Measurements from ENCODE around the gene OTUD5. TPM values are rescaled to one million over a fixed set of nuclear protein-coding genes. Genes with fewer than 3 reads are reported as not detected.

Gene OTUD5
- total RNA-seq, 1 donor, result 28.5 TPM

GRCh38 chrX:48897625-48898306 lies 59.6 kb downstream of the OTUD5 start, which contains the start of the genes PQBP1 and TIMM17B:
PQBP1 (plus strand) TSS chrX:48897930; CDS start chrX:48898510, 580 bp downstream.
TIMM17B (minus strand) TSS chrX:48897768; CDS start chrX:48897749, 19 bp downstream.
- DNase-seq (ENCODE audit: low read depth), result peak; percentile 96
- TF ChIP-seq CTCF (IDR thresholded peaks at IDR 0.05; ENCODE audit: insufficient read depth, low read depth, low read length), result no peak
- H3K4me3 ChIP-seq (ENCODE audit: low read depth, low read length), result peak within 1 kb of the TSS; percentile 79

- peak overlapping the region; percentile 79 for H3K4me3 ChIP-seq (ENCODE audit: low read depth, low read length)
- DNase-seq (ENCODE audit: low read depth), result peak; percentile 75
- no peak for TF ChIP-seq CTCF (IDR thresholded peaks at IDR 0.05; ENCODE audit: insufficient read depth, low read depth, low read length)
Observed at GRCh38 chrX:48897157-48897624, 60.2 kb downstream of the OTUD5 start.

- no peak for TF ChIP-seq CTCF (IDR thresholded peaks at IDR 0.05; ENCODE audit: insufficient read depth, low read depth, low read length)
- no peak for DNase-seq (ENCODE audit: low read depth)
- peak overlapping the region; percentile 79 for H3K4me3 ChIP-seq (ENCODE audit: low read depth, low read length)
Observed at GRCh38 chrX:48896611-48897011, 60.8 kb downstream of the OTUD5 start.

GRCh38 chrX:48894891-48895290 lies 62.5 kb downstream of the OTUD5 start:
- TF ChIP-seq CTCF (IDR thresholded peaks at IDR 0.05; ENCODE audit: insufficient read depth, low read depth, low read length), result no peak
- no peak for DNase-seq (ENCODE audit: low read depth)
- H3K4me3 ChIP-seq (ENCODE audit: low read depth, low read length), result no peak overlapping the region

- TF ChIP-seq CTCF (IDR thresholded peaks at IDR 0.05; ENCODE audit: insufficient read depth, low read depth, low read length), result no peak
- H3K4me3 ChIP-seq (ENCODE audit: low read depth, low read length), result no peak overlapping the region
- no peak for DNase-seq (ENCODE audit: low read depth)
Observed at GRCh38 chrX:48893556-48894348, 63.7 kb downstream of the OTUD5 start.

GRCh38 chrX:48892896-48893295 lies 64.5 kb downstream of the OTUD5 start:
- no peak overlapping the region for H3K4me3 ChIP-seq (ENCODE audit: low read depth, low read length)
- TF ChIP-seq CTCF (IDR thresholded peaks at IDR 0.05; ENCODE audit: insufficient read depth, low read depth, low read length), result no peak
- DNase-seq (ENCODE audit: low read depth), result no peak

All from fibroblast of villous mesenchyme (primary cell).